Mesenchymal stem cell (in vitro differentiated cells and primary cell): ENCODE measurements around the gene CCSER1. TPM values are rescaled to one million over a fixed set of nuclear protein-coding genes. Genes with fewer than 3 reads are reported as not detected.

Experiments
- DNase-seq: peaks from one replicate; pipeline ENCODE4 v3.0.0-alpha.2; 2013
- H2AFZ ChIP-seq: one replicate; pipeline ENCODE4 v1.6.1; 2013; ENCODE audit warnings: low read depth, mild to moderate bottlenecking, control low read depth, inconsistent platforms, low read length, moderate library complexity
- H2AK5ac ChIP-seq: 2 replicates; pipeline ENCODE4 v1.6.1; 2013; ENCODE audit warnings: low read length, moderate library complexity, mild to moderate bottlenecking, inconsistent platforms; ENCODE audit not compliant: severe bottlenecking
- H2BK120ac ChIP-seq: one replicate; pipeline ENCODE4 v1.6.1; 2013; ENCODE audit warnings: low read depth, mild to moderate bottlenecking, inconsistent platforms, low read length, moderate library complexity
- H2BK12ac ChIP-seq, 2 experiments: one replicate each; pipeline ENCODE4 v1.6.1; 2013; ENCODE audit warnings: inconsistent platforms in 2 of 2, low read length in 2 of 2, mild to moderate bottlenecking in 2 of 2, moderate library complexity in 2 of 2, control low read depth in 1 of 2
- H2BK15ac ChIP-seq: one replicate; pipeline ENCODE4 v1.6.1; 2013; ENCODE audit warnings: mild to moderate bottlenecking, low read depth, inconsistent platforms; ENCODE audit not compliant: poor library complexity, severe bottlenecking
- H2BK5ac ChIP-seq: 2 replicates; pipeline ENCODE4 v1.6.1; 2013; ENCODE audit warnings: low read depth, mild to moderate bottlenecking, low read length, control low read depth, inconsistent platforms; ENCODE audit not compliant: poor library complexity, severe bottlenecking
- H3K14ac ChIP-seq, 2 experiments: one replicate each; pipeline ENCODE4 v1.6.1; 2013; ENCODE audit warnings: inconsistent platforms in 2 of 2, low read length in 2 of 2, control low read depth in 1 of 2, mild to moderate bottlenecking in 1 of 2, moderate library complexity in 1 of 2
- H3K18ac ChIP-seq, 2 experiments: one replicate each; pipeline ENCODE4 v1.6.1; 2013; ENCODE audit warnings: inconsistent platforms in 2 of 2, low read length in 2 of 2, control low read depth in 1 of 2, low read depth in 1 of 2, mild to moderate bottlenecking in 1 of 2
- H3K23ac ChIP-seq, 2 experiments: one replicate each; pipeline ENCODE4 v1.6.1; 2013; ENCODE audit warnings: inconsistent platforms in 2 of 2, low read length in 2 of 2, mild to moderate bottlenecking in 2 of 2, moderate library complexity in 2 of 2, control low read depth in 1 of 2
- H3K27ac ChIP-seq: 2 replicates; pipeline ENCODE4 v1.5.1; 2013; ENCODE audit warnings: mild to moderate bottlenecking, moderate library complexity, low read length, control low read depth, inconsistent platforms; ENCODE audit not compliant: poor library complexity, severe bottlenecking
- H3K27me3 ChIP-seq, 2 experiments: 2 replicates each; pipeline versions ENCODE4 v1.6.1 to v1.7.0; 2013; ENCODE audit warnings: low read length in 2 of 2, mild to moderate bottlenecking in 2 of 2, moderate library complexity in 2 of 2, control low read depth in 1 of 2, inconsistent platforms in 1 of 2; ENCODE audit not compliant: control insufficient read depth in 1 of 2, insufficient read depth in 1 of 2
- H3K36me3 ChIP-seq, 2 experiments: 2 replicates each; pipeline versions ENCODE4 v1.6.1 to v1.7.0; 2013; ENCODE audit warnings: low read length in 2 of 2, control low read depth in 1 of 2, inconsistent platforms in 1 of 2, low read depth in 1 of 2, mild to moderate bottlenecking in 1 of 2; ENCODE audit not compliant: insufficient read depth in 2 of 2, control insufficient read depth in 1 of 2
- H3K4ac ChIP-seq, 2 experiments: one replicate each; pipeline ENCODE4 v1.6.1; 2013; ENCODE audit warnings: inconsistent platforms in 2 of 2, low read length in 2 of 2, mild to moderate bottlenecking in 2 of 2, moderate library complexity in 2 of 2, control low read depth in 1 of 2, low read depth in 1 of 2
- H3K4me1 ChIP-seq: 2 replicates; pipeline ENCODE4 v1.6.1; 2013; ENCODE audit warnings: low read depth, low read length, control low read depth; ENCODE audit not compliant: control insufficient read depth, insufficient read depth
- H3K4me2 ChIP-seq: 2 replicates; pipeline ENCODE4 v1.6.1; 2013; ENCODE audit warnings: low read length, mild to moderate bottlenecking, inconsistent platforms; ENCODE audit not compliant: poor library complexity, severe bottlenecking
- H3K4me3 ChIP-seq, 2 experiments: 2 replicates each; pipeline versions ENCODE4 v1.5.1 to v1.7.0; 2013; ENCODE audit warnings: low read length in 2 of 2, mild to moderate bottlenecking in 2 of 2, control low read depth in 1 of 2, low read depth in 1 of 2; ENCODE audit not compliant: insufficient read depth in 1 of 2
- H3K79me1 ChIP-seq: replicated peaks from 2 replicates; pipeline ENCODE4 v1.6.1; 2013; ENCODE audit warnings: mild to moderate bottlenecking, control low read depth, low read length, inconsistent platforms; ENCODE audit not compliant: poor library complexity, severe bottlenecking
- H3K9ac ChIP-seq: 2 replicates; pipeline ENCODE4 v1.7.0; 2013; ENCODE audit warnings: mild to moderate bottlenecking, low read length, moderate library complexity
- H3K9me3 ChIP-seq: 2 replicates; pipeline ENCODE4 v1.7.0; 2013; ENCODE audit warnings: mild to moderate bottlenecking, low read length; ENCODE audit not compliant: control insufficient read depth
- H4K8ac ChIP-seq: one replicate; pipeline ENCODE4 v1.6.1; 2013; ENCODE audit warnings: inconsistent platforms, mild to moderate bottlenecking, low read length, moderate library complexity
- H4K91ac ChIP-seq: one replicate; pipeline ENCODE4 v1.6.1; 2013; ENCODE audit warnings: mild to moderate bottlenecking, low read length, inconsistent platforms
- WGBS: methylation state at CpG from one replicate; pipeline ENCODE4 v1.1.7; 2013; ENCODE audit warnings: mixed read lengths; 5-methylcytosine and 5-hydroxymethylcytosine counted together
- small RNA-seq: library from polyadenylated mRNA; stranded (forward); fragments of <200 nt; extraction: miRNeasy Mini kit (QIAGEN cat#:217004); gene quantifications from one replicate; pipeline ENCODE3, GENCODE V24; 2013; ENCODE audit warnings: low read depth

The CCSER1 gene

DNA sequence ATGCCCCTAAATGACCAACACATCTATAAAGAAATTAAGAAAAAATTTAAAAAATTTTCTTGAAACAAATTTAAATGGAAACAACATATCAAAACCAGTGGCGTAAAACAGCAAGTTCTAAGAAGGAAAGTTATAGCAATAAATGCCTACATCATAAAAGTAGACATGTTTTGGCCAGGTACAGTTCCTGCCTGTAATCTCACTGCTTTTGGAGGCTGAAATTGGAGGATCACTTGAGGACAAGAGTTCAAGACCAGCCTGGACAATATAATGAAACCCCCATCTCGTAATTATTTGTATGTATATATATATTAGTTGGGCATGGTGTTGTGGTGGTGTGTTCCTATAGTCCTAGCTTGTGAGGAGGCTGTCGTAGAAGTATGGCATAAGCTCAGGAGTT is 1504.1 kb downstream of the CCSER1 start:
- Histone ChIP-seq H2AK5ac (no peak overlapping the region), H3K4me1 (no peaks in the 10 kb centered on the region), H3K14ac (no peak overlapping the region), H3K4ac (no peak overlapping the region), H3K18ac (no peak overlapping the region), H4K8ac (no peak overlapping the region), H3K36me3 (no peaks in the 10 kb centered on the region), H2BK120ac (no peak overlapping the region), H3K23ac (no peak overlapping the region), H3K79me1 (no peaks in the 10 kb centered on the region), H2BK5ac (no peak overlapping the region), H3K4me2 (no peak overlapping the region), H3K27me3 (no peaks in the 10 kb centered on the region), H3K4me3 (no peak overlapping the region), H2BK15ac (no peak overlapping the region), H3K9me3 (peaks cover 10% of the 10 kb centered on the region), H3K9ac (no peak overlapping the region), H2BK12ac (no peak overlapping the region), H4K91ac (no peak overlapping the region), H3K27ac (no peak overlapping the region), H2AFZ (no peak overlapping the region)
- no peak for DNase-seq
- WGBS, result 56% methylated on average over 1 of the region's 3 CpGs

DNA sequence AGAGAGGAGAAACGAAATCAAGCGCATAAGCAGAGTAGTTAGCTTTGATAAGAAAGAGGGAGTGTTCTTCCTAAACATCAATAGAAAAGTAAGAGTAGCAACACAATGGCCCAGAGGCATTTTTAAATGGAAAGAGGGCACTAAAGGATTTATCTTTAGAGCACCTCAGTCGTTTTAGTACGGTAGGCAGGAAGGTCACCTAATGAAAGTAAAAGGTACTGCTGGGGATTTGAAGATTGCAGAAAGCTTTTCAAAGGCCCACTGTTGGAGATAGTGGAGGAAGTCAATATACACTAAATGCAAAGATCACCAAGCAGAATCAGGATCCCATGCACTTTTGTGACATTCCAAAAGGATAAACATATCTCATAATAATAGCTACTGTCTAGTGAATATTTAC is 1508.9 kb downstream of the CCSER1 start:
- 60% methylated on average over 4 of the region's 4 CpGs for WGBS
- H2BK120ac ChIP-seq, result no peak overlapping the region

More for the DNA sequence above, 1508.9 kb downstream of the CCSER1 start:
- no peaks in the 10 kb centered on the region for H3K36me3 ChIP-seq
- no peak overlapping the region for H3K4me3 ChIP-seq
- H3K23ac ChIP-seq, result no peak overlapping the region
- H3K4me1 ChIP-seq, result no peaks in the 10 kb centered on the region
- no peaks in the 10 kb centered on the region for H3K27me3 ChIP-seq
- H2AK5ac ChIP-seq, result no peak overlapping the region
- no peak overlapping the region for H3K4me2 ChIP-seq
- H3K27ac ChIP-seq, result no peak overlapping the region
- H3K9ac ChIP-seq, result no peak overlapping the region
- H3K4ac ChIP-seq, result no peak overlapping the region
- H3K9me3 ChIP-seq, result peaks cover 8% of the 10 kb centered on the region
- H4K8ac ChIP-seq, result no peak overlapping the region
- H2BK5ac ChIP-seq, result no peak overlapping the region
- no peak overlapping the region for H3K18ac ChIP-seq
- H3K14ac ChIP-seq, result no peak overlapping the region
- H2BK12ac ChIP-seq, result no peak overlapping the region
- H2AFZ ChIP-seq, result no peak overlapping the region
- H2BK15ac ChIP-seq, result no peak overlapping the region
- H4K91ac ChIP-seq, result no peak overlapping the region
- no peak for DNase-seq
- no peaks in the 10 kb centered on the region for H3K79me1 ChIP-seq

Small RNAs within 50 kb of the gene (small RNA-seq; reads per million reads assigned to genes)
- gene AC093729.1 (not detected), gene TMSB4XP8 (not detected)
